GM12801 (cell line): Measurements from ENCODE around the gene AP4S1.

Experiments
- CTCF ChIP-seq: IDR thresholded peaks from one replicate; pipeline ENCODE4 v1.5.1; 2011; ENCODE audit warnings: control low read depth; ENCODE audit not compliant: insufficient read length; ENCODE audit errors: extremely low read depth

AP4S1 gene

GRCh38 chr14:31057035-31057434 is 31.6 kb downstream of the AP4S1 start:
- TF ChIP-seq CTCF, result no peak

- TF ChIP-seq CTCF, result no peak
Observed at GRCh38 chr14:31057701-31058364, 32.4 kb downstream of the AP4S1 start.

- TF ChIP-seq CTCF, result no peak
Observed at GRCh38 chr14:31059152-31059924, 33.9 kb downstream of the AP4S1 start.

GRCh38 chr14:31060253-31060875 is 34.9 kb downstream of the AP4S1 start:
- no peak for TF ChIP-seq CTCF

GRCh38 chr14:31068235-31068634 is 42.8 kb downstream of the AP4S1 start:
- TF ChIP-seq CTCF, result no peak

GRCh38 chr14:31069343-31069742 is 43.9 kb downstream of the AP4S1 start:
- TF ChIP-seq CTCF, result no peak

GRCh38 chr14:31070431-31070830 is 45.0 kb downstream of the AP4S1 start:
- no peak for TF ChIP-seq CTCF
